H1 (cell line): ENCODE results near the gene ARHGAP15.

ENCODE experiments used
- CEBPB ChIP-seq: IDR thresholded peaks from 2 replicates; pipeline ENCODE4 v1.6.1; 2012; ENCODE audit warnings: low read depth, low read length
- CTCF ChIP-seq, 3 experiments: IDR thresholded peaks; 1 replicate in 2 of 3; 2 replicates in 1 of 3; pipeline versions ENCODE4 v1.5.1 to v1.6.1; 2011; ENCODE audit warnings: low read length in 3 of 3, mild to moderate bottlenecking in 3 of 3, inconsistent platforms in 2 of 3, low read depth in 1 of 3, moderate library complexity in 1 of 3; ENCODE audit not compliant: insufficient read depth in 1 of 3; ENCODE audit errors: control extremely low read depth in 1 of 3
- EP300 ChIP-seq, 2 experiments: IDR thresholded peaks; 1 replicate in 1 of 2; 2 replicates in 1 of 2; pipeline ENCODE4 v1.6.1; 2011 to 2012; ENCODE audit warnings: low read depth in 2 of 2, low read length in 2 of 2, mild to moderate bottlenecking in 2 of 2, borderline replicate concordance in 1 of 2, inconsistent platforms in 1 of 2, moderate library complexity in 1 of 2
- GABPA ChIP-seq: IDR thresholded peaks from 2 replicates; pipeline ENCODE4 v1.6.1; 2011; ENCODE audit warnings: mild to moderate bottlenecking, low read length, moderate library complexity, borderline replicate concordance; ENCODE audit not compliant: insufficient read depth
- HDAC2 ChIP-seq, 2 experiments: fragments of 300-600 bp in 1 of 2; sonication (generic) in 1 of 2; IDR thresholded peaks; 2 replicates each; pipeline ENCODE4 v1.6.1; 2011 to 2012; ENCODE audit warnings: low read depth in 2 of 2, low read length in 2 of 2, mild to moderate bottlenecking in 2 of 2, moderate library complexity in 2 of 2, borderline replicate concordance in 1 of 2, inconsistent platforms in 1 of 2
- JUN ChIP-seq: IDR thresholded peaks from 2 replicates; pipeline ENCODE4 v1.6.1; 2011; ENCODE audit warnings: low read depth, mild to moderate bottlenecking, improper control_type of control experiment, low read length
- MAX ChIP-seq: IDR thresholded peaks from 2 replicates; pipeline ENCODE4 v1.6.1; 2012; ENCODE audit warnings: inconsistent platforms
- SIN3A ChIP-seq, 2 experiments: IDR thresholded peaks in 1 of 2; conservative IDR thresholded peaks in 1 of 2; 2 replicates each; pipeline ENCODE4 v1.6.1; 2011 to 2012; ENCODE audit warnings: low read length in 2 of 2, improper control_type of control experiment in 1 of 2, low read depth in 1 of 2, mild to moderate bottlenecking in 1 of 2
- SIX5 ChIP-seq: IDR thresholded peaks from 2 replicates; pipeline ENCODE4 v1.6.1; 2011; ENCODE audit warnings: mild to moderate bottlenecking, low read depth, low read length
- SP4 ChIP-seq: IDR thresholded peaks from 2 replicates; pipeline ENCODE4 v1.6.1; 2012; ENCODE audit warnings: low read length, inconsistent platforms
- SRF ChIP-seq: IDR thresholded peaks from 2 replicates; pipeline ENCODE4 v1.6.1; 2011; ENCODE audit warnings: mild to moderate bottlenecking, low read depth, low read length, moderate library complexity
- SUZ12 ChIP-seq: fragments of 200-600 bp; sonication (generic); IDR thresholded peaks from 2 replicates; pipeline ENCODE4 v1.6.1; 2012; ENCODE audit warnings: mild to moderate bottlenecking, inconsistent platforms, low read length, moderate library complexity, mixed read lengths
- YY1 ChIP-seq: IDR thresholded peaks from 2 replicates; pipeline ENCODE4 v1.6.1; 2011; ENCODE audit warnings: low read depth, mild to moderate bottlenecking, low read length
- TF ChIP-seq, protein P1 (sequence below): fragments of 300-600 bp; sonication (generic); IDR thresholded peaks from 2 replicates; pipeline ENCODE4 v1.7.1; 2012; ENCODE audit warnings: low read length, moderate library complexity, mild to moderate bottlenecking, inconsistent platforms; ENCODE audit not compliant: insufficient replicate concordance

- TF ChIP-seq EP300 (IDR thresholded peaks at IDR 0.05; ENCODE audit: borderline replicate concordance in 1 of 2, low read depth in 2 of 2, low read length in 2 of 2) (no peak), JUN (no peak), SIX5 (no peak), GABPA (no peak), SRF (no peak), SUZ12 (no peak), SP4 (no peak), SIN3A (conservative IDR thresholded peaks at IDR 0.05 in 1 of 2, IDR thresholded peaks at IDR 0.05 in 1 of 2; ENCODE audit: low read depth in 1 of 2, low read length in 2 of 2) (no peak), YY1 (no peak), HDAC2 (IDR thresholded peaks at IDR 0.05; ENCODE audit: borderline replicate concordance in 1 of 2, low read depth in 2 of 2, low read length in 2 of 2) (no peak), CTCF (IDR thresholded peaks at IDR 0.05; ENCODE audit: control extremely low read depth in 1 of 3, insufficient read depth in 1 of 3, low read depth in 1 of 3, low read length in 3 of 3) (no peak), MAX (no peak), CEBPB (no peak)
- TF ChIP-seq, protein P1, sequence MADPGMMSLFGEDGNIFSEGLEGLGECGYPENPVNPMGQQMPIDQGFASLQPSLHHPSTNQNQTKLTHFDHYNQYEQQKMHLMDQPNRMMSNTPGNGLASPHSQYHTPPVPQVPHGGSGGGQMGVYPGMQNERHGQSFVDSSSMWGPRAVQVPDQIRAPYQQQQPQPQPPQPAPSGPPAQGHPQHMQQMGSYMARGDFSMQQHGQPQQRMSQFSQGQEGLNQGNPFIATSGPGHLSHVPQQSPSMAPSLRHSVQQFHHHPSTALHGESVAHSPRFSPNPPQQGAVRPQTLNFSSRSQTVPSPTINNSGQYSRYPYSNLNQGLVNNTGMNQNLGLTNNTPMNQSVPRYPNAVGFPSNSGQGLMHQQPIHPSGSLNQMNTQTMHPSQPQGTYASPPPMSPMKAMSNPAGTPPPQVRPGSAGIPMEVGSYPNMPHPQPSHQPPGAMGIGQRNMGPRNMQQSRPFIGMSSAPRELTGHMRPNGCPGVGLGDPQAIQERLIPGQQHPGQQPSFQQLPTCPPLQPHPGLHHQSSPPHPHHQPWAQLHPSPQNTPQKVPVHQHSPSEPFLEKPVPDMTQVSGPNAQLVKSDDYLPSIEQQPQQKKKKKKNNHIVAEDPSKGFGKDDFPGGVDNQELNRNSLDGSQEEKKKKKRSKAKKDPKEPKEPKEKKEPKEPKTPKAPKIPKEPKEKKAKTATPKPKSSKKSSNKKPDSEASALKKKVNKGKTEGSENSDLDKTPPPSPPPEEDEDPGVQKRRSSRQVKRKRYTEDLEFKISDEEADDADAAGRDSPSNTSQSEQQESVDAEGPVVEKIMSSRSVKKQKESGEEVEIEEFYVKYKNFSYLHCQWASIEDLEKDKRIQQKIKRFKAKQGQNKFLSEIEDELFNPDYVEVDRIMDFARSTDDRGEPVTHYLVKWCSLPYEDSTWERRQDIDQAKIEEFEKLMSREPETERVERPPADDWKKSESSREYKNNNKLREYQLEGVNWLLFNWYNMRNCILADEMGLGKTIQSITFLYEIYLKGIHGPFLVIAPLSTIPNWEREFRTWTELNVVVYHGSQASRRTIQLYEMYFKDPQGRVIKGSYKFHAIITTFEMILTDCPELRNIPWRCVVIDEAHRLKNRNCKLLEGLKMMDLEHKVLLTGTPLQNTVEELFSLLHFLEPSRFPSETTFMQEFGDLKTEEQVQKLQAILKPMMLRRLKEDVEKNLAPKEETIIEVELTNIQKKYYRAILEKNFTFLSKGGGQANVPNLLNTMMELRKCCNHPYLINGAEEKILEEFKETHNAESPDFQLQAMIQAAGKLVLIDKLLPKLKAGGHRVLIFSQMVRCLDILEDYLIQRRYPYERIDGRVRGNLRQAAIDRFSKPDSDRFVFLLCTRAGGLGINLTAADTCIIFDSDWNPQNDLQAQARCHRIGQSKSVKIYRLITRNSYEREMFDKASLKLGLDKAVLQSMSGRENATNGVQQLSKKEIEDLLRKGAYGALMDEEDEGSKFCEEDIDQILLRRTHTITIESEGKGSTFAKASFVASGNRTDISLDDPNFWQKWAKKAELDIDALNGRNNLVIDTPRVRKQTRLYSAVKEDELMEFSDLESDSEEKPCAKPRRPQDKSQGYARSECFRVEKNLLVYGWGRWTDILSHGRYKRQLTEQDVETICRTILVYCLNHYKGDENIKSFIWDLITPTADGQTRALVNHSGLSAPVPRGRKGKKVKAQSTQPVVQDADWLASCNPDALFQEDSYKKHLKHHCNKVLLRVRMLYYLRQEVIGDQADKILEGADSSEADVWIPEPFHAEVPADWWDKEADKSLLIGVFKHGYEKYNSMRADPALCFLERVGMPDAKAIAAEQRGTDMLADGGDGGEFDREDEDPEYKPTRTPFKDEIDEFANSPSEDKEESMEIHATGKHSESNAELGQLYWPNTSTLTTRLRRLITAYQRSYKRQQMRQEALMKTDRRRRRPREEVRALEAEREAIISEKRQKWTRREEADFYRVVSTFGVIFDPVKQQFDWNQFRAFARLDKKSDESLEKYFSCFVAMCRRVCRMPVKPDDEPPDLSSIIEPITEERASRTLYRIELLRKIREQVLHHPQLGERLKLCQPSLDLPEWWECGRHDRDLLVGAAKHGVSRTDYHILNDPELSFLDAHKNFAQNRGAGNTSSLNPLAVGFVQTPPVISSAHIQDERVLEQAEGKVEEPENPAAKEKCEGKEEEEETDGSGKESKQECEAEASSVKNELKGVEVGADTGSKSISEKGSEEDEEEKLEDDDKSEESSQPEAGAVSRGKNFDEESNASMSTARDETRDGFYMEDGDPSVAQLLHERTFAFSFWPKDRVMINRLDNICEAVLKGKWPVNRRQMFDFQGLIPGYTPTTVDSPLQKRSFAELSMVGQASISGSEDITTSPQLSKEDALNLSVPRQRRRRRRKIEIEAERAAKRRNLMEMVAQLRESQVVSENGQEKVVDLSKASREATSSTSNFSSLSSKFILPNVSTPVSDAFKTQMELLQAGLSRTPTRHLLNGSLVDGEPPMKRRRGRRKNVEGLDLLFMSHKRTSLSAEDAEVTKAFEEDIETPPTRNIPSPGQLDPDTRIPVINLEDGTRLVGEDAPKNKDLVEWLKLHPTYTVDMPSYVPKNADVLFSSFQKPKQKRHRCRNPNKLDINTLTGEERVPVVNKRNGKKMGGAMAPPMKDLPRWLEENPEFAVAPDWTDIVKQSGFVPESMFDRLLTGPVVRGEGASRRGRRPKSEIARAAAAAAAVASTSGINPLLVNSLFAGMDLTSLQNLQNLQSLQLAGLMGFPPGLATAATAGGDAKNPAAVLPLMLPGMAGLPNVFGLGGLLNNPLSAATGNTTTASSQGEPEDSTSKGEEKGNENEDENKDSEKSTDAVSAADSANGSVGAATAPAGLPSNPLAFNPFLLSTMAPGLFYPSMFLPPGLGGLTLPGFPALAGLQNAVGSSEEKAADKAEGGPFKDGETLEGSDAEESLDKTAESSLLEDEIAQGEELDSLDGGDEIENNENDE = no peak
Observed at GRCh38 chr2:143499061-143499460, 369.8 kb downstream of the ARHGAP15 start.
